ENCODE measurements around the gene FREY1.

- TF ChIP-seq, protein P1, sequence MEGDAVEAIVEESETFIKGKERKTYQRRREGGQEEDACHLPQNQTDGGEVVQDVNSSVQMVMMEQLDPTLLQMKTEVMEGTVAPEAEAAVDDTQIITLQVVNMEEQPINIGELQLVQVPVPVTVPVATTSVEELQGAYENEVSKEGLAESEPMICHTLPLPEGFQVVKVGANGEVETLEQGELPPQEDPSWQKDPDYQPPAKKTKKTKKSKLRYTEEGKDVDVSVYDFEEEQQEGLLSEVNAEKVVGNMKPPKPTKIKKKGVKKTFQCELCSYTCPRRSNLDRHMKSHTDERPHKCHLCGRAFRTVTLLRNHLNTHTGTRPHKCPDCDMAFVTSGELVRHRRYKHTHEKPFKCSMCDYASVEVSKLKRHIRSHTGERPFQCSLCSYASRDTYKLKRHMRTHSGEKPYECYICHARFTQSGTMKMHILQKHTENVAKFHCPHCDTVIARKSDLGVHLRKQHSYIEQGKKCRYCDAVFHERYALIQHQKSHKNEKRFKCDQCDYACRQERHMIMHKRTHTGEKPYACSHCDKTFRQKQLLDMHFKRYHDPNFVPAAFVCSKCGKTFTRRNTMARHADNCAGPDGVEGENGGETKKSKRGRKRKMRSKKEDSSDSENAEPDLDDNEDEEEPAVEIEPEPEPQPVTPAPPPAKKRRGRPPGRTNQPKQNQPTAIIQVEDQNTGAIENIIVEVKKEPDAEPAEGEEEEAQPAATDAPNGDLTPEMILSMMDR (optimal IDR thresholded peaks at IDR 0.05 in 1 of 3, IDR thresholded peaks at IDR 0.05 in 1 of 3, conservative IDR thresholded peaks at IDR 0.05 in 1 of 3; ENCODE audit: extremely low read depth in 1 of 3, insufficient read depth in 2 of 3, low read length in 3 of 3), result no peak
- TF ChIP-seq EZH2 (IDR thresholded peaks at IDR 0.05; ENCODE audit: low read length), result no peak
These were observed 7.5 kb downstream of the FREY1 start for GRCh38 chr11:45899448-45900174.
